NCI-H1417 treated with DMSO at 0.1 percent for 48 hours (cell line): ENCODE measurements around the gene AFF1.
"Not testable (repeated sequence)": the region's sequence is repeated elsewhere in the genome, so short reads cannot be mapped to it uniquely, and the experiment has no call there.

Experiments
- DNase-seq: peaks from one replicate; lab custom pipeline; 2025; lab: John Stamatoyannopoulos, UW

The AFF1 gene

DNA sequence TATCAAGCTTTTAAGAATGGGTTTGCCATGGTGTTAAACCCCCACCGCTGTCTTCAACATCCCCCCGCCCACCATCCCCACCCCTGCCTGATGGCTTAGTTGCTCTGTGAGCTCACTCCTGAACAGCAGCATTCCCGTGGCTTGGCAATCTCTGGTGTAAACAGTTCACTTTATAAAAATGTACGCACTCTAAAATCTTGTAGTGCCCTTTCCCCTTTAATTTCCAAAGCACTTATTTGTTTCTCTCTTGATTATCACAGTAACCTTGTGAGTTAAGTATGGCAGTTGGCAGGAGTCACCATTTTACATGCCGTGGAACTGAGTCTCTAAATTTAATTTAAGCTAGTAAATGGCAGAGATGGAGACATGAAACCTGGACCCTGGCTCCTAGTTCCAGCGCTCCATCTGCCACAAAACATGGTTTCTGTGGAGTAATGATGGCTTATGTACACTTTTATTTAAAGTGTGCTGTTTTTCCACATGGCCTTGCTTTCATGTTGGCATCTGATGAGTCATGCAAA is 123.1 kb downstream of the AFF1 start:
- no peak for DNase-seq

DNA sequence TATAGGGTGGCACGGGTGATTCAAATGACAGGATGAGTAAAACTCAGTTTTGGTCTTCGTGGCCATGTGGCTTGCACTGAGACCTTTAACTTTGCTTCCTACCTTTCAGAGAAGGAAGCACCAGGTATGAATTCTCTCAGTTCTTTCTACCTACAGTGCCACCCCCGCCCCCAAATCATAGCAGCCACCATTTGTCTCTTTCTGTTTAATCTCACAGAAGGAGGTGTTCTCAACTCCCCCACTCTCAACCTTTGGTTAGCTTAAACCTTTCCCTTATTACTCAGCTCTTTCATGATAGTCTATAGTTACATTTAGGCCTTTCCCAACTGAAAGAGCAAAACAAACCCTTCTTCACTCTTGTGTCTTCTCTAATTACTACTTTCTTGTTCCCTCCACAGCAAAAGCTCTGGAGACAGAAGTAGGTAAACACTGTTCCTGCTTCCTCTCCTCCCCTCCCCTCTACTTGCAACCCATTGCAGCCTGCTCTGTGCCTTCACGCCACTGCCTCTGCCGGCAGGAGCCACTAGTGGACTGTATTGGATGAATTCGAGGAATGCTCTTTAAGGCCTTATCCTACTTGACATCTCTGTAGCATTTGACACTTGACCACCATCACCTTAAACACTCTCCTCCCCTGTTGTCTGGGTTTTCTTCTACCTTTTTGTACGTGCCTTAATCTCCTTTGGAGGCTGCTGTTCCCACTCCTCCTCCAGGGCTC is 123.7 kb downstream of the AFF1 start:
- no peak for DNase-seq

DNA sequence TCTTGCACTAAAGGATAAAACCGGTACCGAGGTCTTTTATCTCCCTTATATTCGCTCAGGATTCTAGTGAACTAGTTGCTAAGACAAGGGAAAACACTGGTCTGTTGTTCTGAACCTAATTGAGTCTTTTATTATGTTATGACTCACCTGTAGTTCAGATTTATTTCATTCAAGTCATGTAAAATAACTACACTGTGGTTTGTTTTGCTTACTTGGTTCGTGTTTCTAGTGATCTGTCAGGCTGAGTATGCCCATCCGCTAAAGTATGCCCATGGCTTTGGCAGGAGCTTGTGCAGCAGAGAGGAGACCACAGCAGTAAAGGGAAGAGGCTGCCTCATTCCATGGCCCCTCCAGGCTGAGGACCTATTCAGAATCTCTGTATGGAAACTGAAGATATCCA is 126.1 kb downstream of the AFF1 start:
- no peak for DNase-seq

DNA sequence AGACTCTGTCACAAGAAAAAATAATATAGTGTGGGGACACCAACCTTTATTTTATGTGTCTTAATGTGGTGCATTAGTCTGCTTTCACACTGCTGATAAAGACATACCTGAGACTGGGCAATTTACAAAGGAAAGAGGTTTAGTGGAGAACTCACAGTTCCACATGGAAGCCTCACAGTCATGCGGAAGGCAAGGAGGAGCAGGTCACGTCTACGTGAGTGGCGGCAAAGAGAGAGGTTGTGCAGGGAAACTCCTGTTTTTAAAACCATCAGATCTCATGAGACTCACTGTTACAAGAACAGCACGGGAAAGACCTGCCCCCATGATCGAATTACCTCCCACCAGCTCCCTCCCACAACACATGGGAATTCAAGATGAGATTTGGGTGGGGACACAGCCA is 130.2 kb downstream of the AFF1 start:
- DNase-seq, result no peak

DNA sequence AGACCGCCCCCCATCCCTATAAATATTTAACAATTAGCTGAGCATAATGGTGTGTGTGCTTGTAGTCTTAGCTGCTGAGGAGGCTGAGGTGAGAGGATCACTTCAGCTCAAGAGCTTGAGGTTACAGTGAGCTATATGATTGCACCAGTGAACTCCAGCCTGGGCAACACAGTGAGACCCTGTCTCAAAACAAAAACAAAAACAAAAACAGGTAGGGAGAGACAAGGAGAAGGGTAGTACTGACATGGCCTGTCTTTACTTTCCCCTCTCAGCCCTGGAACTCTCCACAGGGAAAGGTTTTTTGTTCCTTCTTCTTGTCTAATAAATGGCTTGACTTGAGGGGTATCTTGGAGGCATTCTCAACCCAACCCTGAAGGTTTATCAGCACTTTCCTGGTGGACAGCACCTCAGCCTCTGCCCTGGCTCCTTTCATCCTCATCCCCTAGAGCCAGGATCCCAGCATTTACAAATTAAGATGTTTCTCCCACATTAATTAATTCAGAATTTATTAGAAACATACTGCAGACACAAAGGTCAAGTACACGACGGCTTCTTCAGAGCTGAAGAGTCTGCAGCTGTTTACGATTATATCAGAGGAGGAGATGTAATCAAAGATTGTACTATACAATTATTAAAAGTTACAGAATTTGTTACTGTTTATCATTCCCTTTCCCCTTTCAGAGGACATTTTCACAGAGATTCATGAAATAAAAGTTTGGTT is 131.8 kb downstream of the AFF1 start:
- no peak for DNase-seq

DNA sequence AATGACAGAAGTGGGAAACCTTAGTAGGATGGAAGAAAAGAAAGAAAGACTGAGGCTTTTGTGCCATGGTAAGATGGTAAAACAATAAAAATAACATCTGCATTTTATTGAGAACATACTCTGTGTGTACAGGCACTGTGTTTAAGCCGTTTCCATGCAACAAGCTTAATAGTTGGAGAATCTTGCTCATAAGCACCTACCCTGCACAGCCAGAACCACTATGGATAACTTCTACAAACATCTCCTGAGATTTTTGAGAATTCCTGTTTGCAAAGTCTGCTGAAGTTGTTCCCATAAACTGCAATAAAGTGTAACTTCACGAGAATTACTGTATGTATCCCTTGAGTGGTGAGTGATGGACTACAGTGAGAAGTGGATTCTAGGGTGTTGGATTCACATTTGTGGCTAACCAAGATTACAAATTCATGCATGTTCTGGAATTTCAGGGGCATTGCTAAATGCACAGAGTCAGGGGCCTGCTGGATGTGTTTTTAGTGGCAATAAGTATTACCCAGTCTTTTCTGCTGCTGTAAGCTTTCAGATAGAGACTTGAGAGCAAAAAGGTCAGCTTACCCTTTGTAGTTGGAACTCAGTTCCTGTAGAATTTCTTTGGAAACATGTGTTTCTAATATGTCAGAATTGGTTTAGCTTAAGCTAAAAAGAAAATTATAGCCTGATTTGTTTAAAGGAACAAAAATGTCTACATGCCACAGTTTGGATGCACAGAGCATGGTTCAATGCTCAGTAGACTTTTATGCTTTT is 132.5 kb downstream of the AFF1 start:
- no peak for DNase-seq

DNA sequence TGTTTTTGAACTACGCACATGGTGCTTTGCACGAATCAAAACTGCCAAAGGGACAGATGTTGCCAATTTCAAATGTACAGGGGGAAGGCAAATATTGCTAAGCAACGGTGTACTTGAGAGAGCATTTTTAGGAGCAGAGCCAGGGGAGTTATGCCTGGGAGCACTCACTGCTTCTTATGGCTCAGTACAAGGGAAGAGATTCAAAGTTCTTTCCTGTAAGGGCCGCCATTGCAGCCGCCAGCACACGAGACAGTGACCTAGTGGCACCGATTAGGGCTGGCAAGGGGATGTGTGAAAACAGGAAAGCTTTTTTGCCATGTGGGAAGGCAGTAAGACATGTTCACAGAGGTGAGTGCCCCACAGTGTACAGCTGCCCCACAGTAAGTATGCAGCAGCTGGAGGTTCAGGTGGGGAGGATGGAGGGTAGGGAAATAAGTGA is 133.8 kb downstream of the AFF1 start:
- peak; percentile 71 for DNase-seq

DNA sequence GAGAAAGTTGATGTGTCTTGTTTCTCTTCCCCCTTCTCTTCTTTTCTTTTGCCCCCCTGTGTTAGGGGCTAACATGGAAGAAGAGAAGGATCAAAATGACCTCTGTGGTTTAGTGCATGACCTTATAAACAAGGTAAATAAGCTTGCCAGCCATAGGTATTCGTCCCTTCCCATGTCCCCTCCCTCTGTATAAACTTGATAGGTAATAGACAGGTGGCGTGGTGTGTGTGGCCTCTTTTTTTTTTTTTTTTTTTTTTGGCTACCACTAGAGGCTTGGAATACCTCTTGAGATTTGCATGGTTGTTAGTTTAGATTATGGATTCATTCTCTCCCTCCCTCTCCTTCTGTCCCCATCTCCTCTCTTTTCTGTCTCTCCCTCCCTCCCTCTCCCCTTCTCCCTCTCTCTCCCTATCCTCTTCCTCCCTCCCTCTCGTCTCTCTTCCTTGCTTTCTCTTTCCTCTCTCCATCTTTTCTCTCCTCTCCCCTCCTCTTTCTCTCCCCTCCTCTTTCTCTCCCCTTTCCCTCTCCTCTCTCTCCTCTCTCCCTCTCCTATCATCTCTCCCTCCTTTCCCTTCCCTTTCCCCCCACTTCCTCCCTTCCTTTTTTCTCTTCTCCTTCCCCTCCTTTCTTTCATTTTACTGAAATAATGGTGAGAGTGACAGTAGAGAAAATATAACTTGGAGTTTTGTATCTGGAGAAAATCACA is 134.4 kb downstream of the AFF1 start:
- no peak for DNase-seq

DNA sequence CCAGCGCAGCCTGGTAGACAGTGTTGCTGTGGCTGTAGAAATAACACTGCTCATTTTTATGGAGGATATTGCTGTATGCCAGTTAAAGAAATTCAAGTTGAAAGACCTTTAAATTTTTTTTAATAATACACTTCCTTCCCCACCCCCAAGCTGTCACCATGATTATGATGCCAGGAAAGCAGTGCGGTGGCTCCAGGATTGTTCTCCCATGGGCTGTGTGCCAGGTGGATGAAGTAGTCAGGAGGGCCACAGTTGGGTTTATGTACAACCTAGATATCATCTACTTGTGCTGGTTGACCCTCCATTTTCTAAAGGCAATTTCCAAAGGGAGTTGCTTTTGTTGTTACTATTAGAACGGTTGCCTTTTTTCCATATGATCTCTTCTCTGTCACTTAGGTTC is 136.6 kb downstream of the AFF1 start:
- DNase-seq, result no peak

DNA sequence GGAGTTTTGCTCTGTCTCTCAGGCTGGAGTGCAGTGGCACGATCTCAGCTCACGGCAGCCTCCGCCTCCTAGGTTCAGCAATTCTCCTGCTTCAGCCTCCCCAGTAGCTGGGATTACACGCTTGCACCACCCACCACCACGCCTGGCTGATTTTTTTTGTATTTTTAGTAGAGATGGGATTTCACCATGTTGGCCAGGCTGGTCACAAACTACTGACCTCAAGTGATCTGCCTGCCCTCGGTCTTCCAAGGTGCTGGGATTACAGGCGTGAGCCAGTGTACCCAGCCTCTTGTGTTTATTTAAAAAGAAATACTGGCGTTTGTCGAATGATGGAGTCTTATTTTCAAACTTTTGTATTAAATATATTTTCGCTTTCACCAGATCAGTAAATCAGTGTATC is 137.7 kb downstream of the AFF1 start:
- not testable (repeated sequence) for DNase-seq

DNA sequence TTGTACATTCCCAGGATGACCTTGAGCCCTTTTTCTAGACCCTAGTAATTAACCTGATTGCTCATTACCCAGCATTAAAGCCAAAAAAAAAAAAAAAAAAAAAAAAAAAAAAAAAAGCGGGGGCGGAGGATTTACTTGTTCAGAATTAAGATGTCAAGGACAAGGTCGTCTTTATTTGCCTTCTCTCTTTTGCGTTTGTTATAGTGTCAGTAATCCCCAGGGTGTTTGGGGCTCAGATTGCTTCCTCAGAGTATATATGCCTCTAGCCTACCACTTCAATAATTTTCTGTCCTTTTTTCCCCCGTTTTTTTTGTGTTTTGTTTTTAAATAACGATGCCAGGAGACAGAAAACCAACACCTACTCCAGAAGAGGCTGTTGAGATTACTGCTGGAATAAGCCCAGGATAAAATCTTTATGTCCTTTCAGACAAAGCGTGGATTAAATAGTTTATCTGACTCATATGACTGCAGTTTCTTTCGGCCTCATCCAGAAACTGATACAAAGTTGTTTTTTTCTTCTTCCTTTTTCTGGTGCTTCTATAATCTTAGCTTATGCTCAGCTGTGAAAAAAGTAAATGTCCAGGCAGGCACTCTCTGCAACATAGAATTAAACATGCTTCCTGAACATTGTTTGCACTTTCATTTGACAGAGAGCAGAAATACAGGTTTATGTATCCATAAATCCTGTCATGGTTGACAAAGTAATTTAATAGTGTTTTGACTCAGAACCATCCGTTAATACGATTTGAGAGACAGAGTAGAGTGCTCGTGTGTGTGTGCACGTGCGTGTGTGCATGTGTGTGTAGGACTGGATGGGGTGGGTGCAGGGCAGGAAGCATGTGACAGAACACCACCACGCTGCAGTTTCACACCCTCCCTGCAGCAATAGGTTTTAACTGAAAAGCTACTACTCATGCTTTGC is 138.6 kb downstream of the AFF1 start:
- peak; percentile 87 for DNase-seq

DNA sequence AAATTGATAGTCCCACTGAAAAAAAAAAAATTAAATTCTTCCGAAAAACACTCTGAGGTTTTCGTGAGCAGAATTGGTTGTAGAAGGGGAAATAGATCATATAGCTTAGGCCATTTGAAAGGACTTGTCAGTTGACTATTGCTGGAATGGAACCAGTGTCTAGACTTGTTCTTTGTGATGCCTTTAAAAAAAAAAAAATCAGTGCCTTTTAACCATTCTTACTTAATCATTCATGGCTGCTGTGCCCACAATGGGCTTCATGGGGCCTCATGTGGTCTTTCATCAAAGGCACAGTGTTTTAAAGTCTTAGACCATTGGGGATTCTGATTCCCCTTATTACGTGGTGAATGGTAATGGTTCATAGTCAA is 139.3 kb downstream of the AFF1 start:
- no peak for DNase-seq

DNA sequence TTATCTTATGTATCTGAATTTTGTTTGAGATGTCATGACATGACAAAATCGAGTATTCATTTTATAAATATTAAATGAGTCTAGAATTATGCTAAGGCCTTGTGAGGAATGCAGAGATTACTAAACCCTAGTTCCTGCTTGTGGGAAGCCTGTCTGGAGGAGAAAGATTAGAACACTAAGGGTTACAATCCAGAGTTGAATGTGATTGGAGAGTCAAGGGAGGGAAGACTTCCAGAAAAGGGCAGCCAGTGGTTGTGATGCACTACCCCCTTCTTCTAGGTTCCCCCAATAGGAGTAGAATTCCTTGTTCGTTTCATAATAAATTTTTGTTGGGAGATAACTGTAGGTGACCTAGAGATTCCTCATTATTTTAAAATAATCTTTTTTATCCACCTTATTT is 141.1 kb downstream of the AFF1 start:
- no peak for DNase-seq

DNA sequence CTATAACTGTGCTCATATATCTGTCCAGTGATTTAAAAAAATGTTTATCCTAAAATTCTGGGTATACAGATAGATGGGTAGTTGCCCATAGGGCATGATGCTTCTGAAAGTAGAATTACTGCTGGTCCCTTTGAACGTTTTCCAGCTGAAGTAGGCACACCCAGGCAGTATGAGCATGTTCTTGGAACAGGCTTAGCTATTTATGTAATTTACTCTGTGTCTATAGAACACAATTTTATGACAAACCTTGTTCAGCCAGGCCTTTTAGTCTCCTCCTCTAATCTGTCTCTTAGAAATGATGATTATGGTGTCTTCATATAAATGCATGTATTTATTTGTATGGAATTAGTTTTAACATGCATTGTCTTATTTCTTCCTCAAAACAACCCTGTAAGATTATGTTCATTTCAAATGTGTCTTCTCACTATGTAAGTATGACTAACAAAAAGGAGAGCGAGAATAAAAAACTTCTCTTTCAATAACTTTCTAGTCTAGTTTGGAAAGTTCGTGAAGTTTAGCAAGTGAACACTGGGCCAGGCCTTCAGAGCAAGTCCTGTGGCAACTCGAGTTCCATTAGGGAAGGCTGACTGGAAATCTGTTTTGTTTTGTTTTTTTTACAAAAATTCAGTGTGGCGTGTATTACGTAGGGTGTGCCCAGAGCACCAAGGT is 142.0 kb downstream of the AFF1 start:
- DNase-seq, result no peak

DNA sequence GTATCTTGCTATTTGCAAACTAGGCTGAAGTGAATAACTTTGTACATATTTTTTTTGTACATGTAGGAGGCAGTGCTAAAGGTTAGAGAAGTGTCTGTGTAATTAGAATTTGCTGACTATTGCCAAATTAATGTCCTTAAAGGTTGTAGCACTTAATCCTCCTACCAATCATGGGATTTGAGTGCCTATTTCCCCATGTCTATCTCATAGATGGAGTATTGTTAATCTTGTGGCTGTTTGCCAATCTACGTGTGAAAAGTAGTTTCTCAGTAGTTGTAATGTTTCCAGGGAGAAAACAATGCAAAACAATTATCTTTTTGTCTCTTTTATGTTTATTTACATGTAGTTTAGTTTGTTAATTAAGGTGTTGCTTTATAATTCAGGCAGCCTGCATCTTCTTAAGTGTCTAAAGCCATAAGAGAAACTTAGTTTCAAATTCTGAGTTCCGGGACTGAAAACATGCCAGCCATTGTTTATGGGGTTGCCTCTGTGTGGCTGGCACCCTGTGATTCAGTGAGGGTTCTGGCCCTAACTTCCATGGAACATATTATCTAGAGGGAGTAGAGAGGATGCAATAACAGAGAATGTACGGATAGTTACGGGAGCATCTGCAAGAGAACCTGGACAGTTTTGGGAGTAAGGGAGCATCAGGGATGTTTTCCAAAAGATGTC is 143.2 kb downstream of the AFF1 start:
- no peak for DNase-seq

DNA sequence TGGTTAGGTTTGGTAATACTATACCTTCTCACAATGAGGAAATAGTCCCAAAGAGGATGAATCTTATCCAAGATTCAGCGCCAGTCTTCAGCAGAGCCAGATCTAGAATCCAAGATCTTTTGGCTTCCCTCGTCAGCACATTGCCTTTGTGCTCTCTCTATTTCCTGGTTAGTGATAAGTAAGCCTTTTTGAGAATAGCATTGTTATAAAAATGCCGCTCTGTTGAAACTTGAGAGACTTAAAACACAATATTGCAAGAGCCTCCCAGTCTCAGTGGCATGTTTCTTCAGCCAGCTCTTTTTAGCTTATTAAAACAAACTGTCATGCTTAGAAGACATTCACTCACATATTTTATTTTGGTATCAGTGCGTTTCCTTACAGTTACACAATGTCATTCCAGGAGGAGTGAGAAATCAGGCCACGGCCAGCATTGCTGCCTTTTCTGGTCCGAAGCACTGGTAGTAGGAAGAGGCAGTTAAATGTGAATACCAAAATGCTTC is 144.2 kb downstream of the AFF1 start:
- no peak for DNase-seq

DNA sequence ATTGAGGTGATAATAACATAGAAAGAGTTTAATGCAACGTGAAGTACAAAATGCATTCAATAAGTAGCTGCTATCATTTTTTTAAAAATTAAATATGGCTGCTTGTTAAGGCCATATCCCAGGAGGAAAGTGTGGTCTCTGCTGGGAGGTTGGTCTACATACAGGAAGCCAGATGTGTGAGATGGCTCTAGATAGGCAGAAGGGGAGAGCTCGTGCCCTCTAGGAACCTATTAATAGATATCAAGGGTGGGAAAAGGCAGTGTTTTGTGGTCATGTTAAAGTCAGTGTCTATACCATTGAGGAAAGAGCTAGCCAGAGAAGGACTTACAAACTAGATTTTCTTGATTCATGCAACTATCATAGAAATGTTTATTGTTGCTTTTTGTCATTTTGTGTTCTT is 145.2 kb downstream of the AFF1 start:
- no peak for DNase-seq

DNA sequence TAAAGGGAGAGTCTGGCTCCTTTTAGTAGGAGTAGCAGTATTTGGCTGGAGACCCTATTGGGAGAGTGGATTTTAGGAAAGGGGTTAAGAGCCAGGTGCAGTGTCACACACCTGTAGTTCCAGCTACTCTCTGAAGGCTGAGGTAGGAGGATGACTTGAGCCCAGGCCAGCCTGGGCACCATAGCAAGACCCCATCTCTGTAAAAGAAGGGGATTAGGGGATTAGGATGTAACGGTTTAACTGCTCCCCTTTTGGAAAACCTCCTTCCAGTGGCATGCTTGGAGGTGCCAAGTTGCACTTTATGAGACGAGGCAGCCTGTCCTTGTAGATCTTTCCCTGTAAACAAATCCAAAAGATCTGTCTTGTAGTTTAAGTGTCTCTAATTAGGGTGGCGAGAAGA is 145.7 kb downstream of the AFF1 start:
- DNase-seq, result no peak

DNA sequence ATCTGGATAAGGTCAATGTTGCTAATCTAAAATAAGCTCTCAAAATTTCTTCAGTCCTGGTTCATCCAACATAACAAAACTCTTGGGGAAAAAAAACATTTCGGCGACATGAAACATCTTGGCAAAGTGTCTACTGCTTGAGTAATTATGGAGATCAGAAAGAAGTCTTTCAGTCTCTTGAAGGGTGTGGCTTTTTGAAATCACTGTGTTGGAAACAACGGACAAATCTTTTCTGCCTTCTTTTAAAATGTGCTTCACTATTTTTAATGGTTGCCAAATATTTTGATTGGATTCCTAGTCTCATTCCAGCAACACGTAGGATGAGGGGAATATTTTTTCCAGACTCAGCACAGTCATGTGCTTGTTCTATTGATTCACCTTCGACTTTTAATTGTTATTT is 147.0 kb downstream of the AFF1 start:
- DNase-seq, result no peak

DNA sequence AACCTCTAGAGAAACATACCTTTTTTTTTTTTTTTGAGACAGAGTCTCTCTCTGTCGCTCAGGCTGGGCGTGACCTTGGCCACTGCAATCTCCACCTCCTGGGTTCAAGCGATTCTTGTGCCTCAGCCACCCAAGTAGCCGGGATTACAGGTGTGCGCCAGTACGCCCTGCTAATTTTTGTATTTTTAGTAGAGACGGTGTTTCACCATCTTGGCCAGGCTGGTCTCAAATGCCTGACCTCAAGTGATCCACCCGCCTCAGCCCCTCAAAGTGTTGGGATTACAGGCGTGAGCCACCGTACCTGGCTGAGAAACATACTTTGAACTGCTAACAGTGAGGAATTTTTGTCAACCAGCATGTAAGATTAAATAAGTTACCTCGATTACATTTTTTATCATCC is 150.9 kb downstream of the AFF1 start:
- not testable (repeated sequence) for DNase-seq
